ENCODE data around the gene LMX1B.

DNA sequence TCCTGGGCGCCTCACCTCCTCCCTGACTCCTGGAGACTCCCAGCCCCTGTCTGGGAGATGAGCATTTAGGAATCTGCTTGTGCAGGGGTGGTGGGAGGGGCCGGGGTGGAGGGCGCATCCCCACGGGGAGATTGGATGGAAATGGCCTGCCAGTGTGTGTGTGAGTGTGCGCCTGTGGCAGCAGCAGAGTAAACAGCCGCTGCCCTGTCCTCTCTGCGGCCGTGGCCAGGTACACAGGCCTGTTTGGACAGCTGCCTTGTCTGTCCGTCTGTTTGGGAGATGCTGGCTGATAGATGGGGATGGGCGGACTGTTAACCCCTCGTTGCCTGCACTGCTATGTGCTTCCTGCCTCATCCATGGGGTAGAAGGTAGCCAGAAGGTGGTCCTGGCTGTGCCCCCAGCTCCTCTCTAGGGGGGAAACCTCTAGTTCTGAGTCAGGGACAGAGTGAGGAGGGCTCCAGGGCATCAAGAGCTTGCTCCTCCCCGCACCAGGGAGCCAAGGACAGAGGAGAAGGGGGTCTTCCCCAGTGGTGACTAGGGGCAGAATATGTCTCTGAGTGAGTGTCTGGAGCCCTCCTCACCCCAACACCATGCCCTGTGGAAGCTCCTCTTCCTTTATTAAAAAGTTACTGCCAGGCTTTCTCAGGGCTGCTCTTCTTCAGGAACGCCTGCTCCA lies 60.1 kb downstream of the LMX1B start:
- TF ChIP-seq POLR2AphosphoS5 (IDR thresholded peaks at IDR 0.05; ENCODE audit: low read depth, low read length) (no peak), USF1 (IDR thresholded peaks at IDR 0.05; ENCODE audit: borderline replicate concordance, low read depth) (no peak), EP300 (IDR thresholded peaks at IDR 0.05; ENCODE audit: borderline replicate concordance in 1 of 2, low read depth in 1 of 2, low read length in 1 of 2) (no peak), RCOR1 (IDR thresholded peaks at IDR 0.05; ENCODE audit: low read length) (no peak), SMC3 (IDR thresholded peaks at IDR 0.05; ENCODE audit: low read depth, low read length) (no peak), PBX3 (IDR thresholded peaks at IDR 0.05) (no peak)
- TF ChIP-seq, protein P1, sequence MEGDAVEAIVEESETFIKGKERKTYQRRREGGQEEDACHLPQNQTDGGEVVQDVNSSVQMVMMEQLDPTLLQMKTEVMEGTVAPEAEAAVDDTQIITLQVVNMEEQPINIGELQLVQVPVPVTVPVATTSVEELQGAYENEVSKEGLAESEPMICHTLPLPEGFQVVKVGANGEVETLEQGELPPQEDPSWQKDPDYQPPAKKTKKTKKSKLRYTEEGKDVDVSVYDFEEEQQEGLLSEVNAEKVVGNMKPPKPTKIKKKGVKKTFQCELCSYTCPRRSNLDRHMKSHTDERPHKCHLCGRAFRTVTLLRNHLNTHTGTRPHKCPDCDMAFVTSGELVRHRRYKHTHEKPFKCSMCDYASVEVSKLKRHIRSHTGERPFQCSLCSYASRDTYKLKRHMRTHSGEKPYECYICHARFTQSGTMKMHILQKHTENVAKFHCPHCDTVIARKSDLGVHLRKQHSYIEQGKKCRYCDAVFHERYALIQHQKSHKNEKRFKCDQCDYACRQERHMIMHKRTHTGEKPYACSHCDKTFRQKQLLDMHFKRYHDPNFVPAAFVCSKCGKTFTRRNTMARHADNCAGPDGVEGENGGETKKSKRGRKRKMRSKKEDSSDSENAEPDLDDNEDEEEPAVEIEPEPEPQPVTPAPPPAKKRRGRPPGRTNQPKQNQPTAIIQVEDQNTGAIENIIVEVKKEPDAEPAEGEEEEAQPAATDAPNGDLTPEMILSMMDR (IDR thresholded peaks at IDR 0.05): no peak

Data from SK-N-SH (cell line).